Measurements from ENCODE around the gene SLC22A8.
"Not testable (repeated sequence)": the region's sequence is repeated elsewhere in the genome, so short reads cannot be mapped to it uniquely, and the experiment has no call there.

SLC22A8 gene

GRCh38 chr11:62959422-62959980, 56.1 kb downstream of the SLC22A8 start:
- no peak for DNase-seq (ENCODE audit: low read depth)
- H3K4me3 ChIP-seq (ENCODE audit: low read depth, low read length) = no peak overlapping the region
- no peak for TF ChIP-seq CTCF (IDR thresholded peaks at IDR 0.05; ENCODE audit: insufficient read depth, low read depth, low read length, missing control alignments)

- DNase-seq (ENCODE audit: low read depth) = no peak
- TF ChIP-seq CTCF (IDR thresholded peaks at IDR 0.05; ENCODE audit: insufficient read depth, low read depth, low read length, missing control alignments) = no peak
- no peak overlapping the region for H3K4me3 ChIP-seq (ENCODE audit: low read depth, low read length)
Observed at GRCh38 chr11:62958547-62959421, 56.9 kb downstream of the SLC22A8 start.

GRCh38 chr11:62957147-62957546, 58.5 kb downstream of the SLC22A8 start:
- H3K4me3 ChIP-seq (ENCODE audit: low read depth, low read length) = no peak overlapping the region
- no peak for DNase-seq (ENCODE audit: low read depth)
- TF ChIP-seq CTCF (IDR thresholded peaks at IDR 0.05; ENCODE audit: insufficient read depth, low read depth, low read length, missing control alignments) = no peak

- no peak for DNase-seq (ENCODE audit: low read depth)
- TF ChIP-seq CTCF (IDR thresholded peaks at IDR 0.05; ENCODE audit: insufficient read depth, low read depth, low read length, missing control alignments) = no peak
- no peak overlapping the region for H3K4me3 ChIP-seq (ENCODE audit: low read depth, low read length)
Observed at GRCh38 chr11:62954478-62954877, 61.2 kb downstream of the SLC22A8 start.

GRCh38 chr11:62953811-62954210, 61.8 kb downstream of the SLC22A8 start:
- no peak overlapping the region for H3K4me3 ChIP-seq (ENCODE audit: low read depth, low read length)
- TF ChIP-seq CTCF (IDR thresholded peaks at IDR 0.05; ENCODE audit: insufficient read depth, low read depth, low read length, missing control alignments) = no peak
- DNase-seq (ENCODE audit: low read depth) = no peak

GRCh38 chr11:62948765-62949320, 66.8 kb downstream of the SLC22A8 start:
- TF ChIP-seq CTCF (IDR thresholded peaks at IDR 0.05; ENCODE audit: insufficient read depth, low read depth, low read length, missing control alignments) = no peak
- DNase-seq (ENCODE audit: low read depth) = no peak
- no peak overlapping the region for H3K4me3 ChIP-seq (ENCODE audit: low read depth, low read length)

GRCh38 chr11:62945538-62945937, 70.1 kb downstream of the SLC22A8 start:
- H3K4me3 ChIP-seq (ENCODE audit: low read depth, low read length) = not testable (repeated sequence)

More at GRCh38 chr11:62945538-62945937, 70.1 kb downstream of the SLC22A8 start:
- not testable (repeated sequence) for DNase-seq (ENCODE audit: low read depth)
